Panc1 (cell line): ENCODE measurements around the gene NETO1. TPM values are rescaled to one million over a fixed set of nuclear protein-coding genes. Genes with fewer than 3 reads are reported as not detected.

Experiments used
- ATAC-seq: fragments of 200-7000 bp; cut with Tn5 transposase; 2 replicates; pipeline ENCODE4 v1.9.1; 2020; ENCODE audit warnings: mild to moderate bottlenecking, moderate library complexity
- BruUV-seq: library from RNA; stranded (reverse); fragments of 400-500 nt; replicated peaks from 2 replicates; lab custom pipeline; 2021; lab: Mats Ljungman, UMichigan
- CTCF ChIA-PET: fragments of 300-600 bp; sonication (Branson Sonifier 250); formaldehyde crosslinking; loops from one replicate; lab custom pipeline; 2022; ENCODE audit warnings: antibody characterized with exemption; lab: Charles Lee
- POLR2A ChIA-PET: fragments of 300-600 bp; sonication (Branson Sonifier 250); formaldehyde crosslinking; loops from one replicate; lab custom pipeline; 2022; ENCODE audit warnings: antibody characterized with exemption; lab: Charles Lee
- DNase-seq: peaks from one replicate; pipeline ENCODE4 v3.0.0-alpha.2; 2010; ENCODE audit warnings: low read depth, low spot score
- H3K27ac ChIP-seq: 2 replicates; pipeline ENCODE4 v1.5.1; 2011; ENCODE audit warnings: mild to moderate bottlenecking, low read length, inconsistent platforms
- H3K27me3 ChIP-seq: fragments of 200-500 bp; sonication (Bioruptor generic); 2 replicates; pipeline ENCODE4 v1.6.0; 2014; ENCODE audit warnings: low read length, inconsistent platforms; ENCODE audit not compliant: control insufficient read depth, insufficient read depth
- H3K36me3 ChIP-seq: fragments of 200-500 bp; sonication (Bioruptor generic); 2 replicates; pipeline ENCODE4 v1.5.1; 2014; ENCODE audit warnings: inconsistent platforms, mild to moderate bottlenecking, low read length, moderate library complexity; ENCODE audit not compliant: control insufficient read depth, insufficient read depth
- H3K4me1 ChIP-seq: 2 replicates; pipeline ENCODE4 v1.5.1; 2011; ENCODE audit warnings: inconsistent platforms, mild to moderate bottlenecking, low read length, moderate library complexity; ENCODE audit not compliant: control insufficient read depth, insufficient read depth
- H3K4me3 ChIP-seq, 2 experiments: 2 replicates each; pipeline ENCODE4 v1.5.1; 2011 to 2012; ENCODE audit warnings: low read depth in 2 of 2, low read length in 2 of 2, mild to moderate bottlenecking in 2 of 2, inconsistent platforms in 1 of 2, moderate library complexity in 1 of 2
- H3K9me3 ChIP-seq: fragments of 200-500 bp; sonication (Bioruptor generic); 2 replicates; pipeline ENCODE4 v1.5.1; 2014; ENCODE audit warnings: low read depth, mild to moderate bottlenecking, inconsistent platforms, low read length, moderate library complexity; ENCODE audit not compliant: control insufficient read depth, insufficient read depth
- POLR2AphosphoS5 ChIP-seq: IDR thresholded peaks from 2 replicates; pipeline ENCODE4 v1.6.1; 2012; ENCODE audit warnings: mild to moderate bottlenecking, low read depth, low read length, moderate library complexity
- SIN3A ChIP-seq: IDR thresholded peaks from 2 replicates; pipeline ENCODE4 v1.6.1; 2012; ENCODE audit warnings: low read depth, mild to moderate bottlenecking, low read length, moderate library complexity, borderline replicate concordance; ENCODE audit not compliant: insufficient read depth
- TCF7L2 ChIP-seq: IDR thresholded peaks from 2 replicates; pipeline ENCODE4 v1.6.1; 2011; ENCODE audit warnings: mild to moderate bottlenecking, low read depth, low read length, inconsistent platforms
- in situ Hi-C: cut with HindIII; loops from 2 replicates; pipeline ENCODE4 v1.10.0; 2016; ENCODE audit warnings: low sequenced_read_pairs, low pct_unique_long_range_greater_than_20kb
- intact Hi-C: fragments of 100-400 bp; cut with micrococcal nuclease; formaldehyde crosslinking; loops from one replicate; pipeline ENCODE4 v1.10.0; 2022; ENCODE audit not compliant: unreplicated experiment
- total RNA-seq: library from RNA; stranded (reverse); gene quantifications from one replicate; pipeline ENCODE4 v1.2.1, GENCODE V29; 2021; ENCODE audit not compliant: unreplicated experiment
- TF ChIP-seq, protein P1 (sequence below): fragments of 450-650 bp; IDR thresholded peaks from 2 replicates; pipeline ENCODE4 v1.5.1; 2017; ENCODE audit warnings: mild to moderate bottlenecking
- TF ChIP-seq, protein P2 (sequence below), 2 experiments: IDR thresholded peaks; 2 replicates each; pipeline ENCODE4 v1.6.1; 2011 to 2012; ENCODE audit warnings: low read depth in 2 of 2, control low read depth in 1 of 2, low read length in 1 of 2, mild to moderate bottlenecking in 1 of 2, moderate library complexity in 1 of 2; ENCODE audit not compliant: insufficient read depth in 1 of 2

The NETO1 gene
- total RNA-seq, 1 experiment from 2014 or later, result not detected

GRCh38 chr18:72866442-72866900 lies 1.3 kb downstream of the NETO1 start:
- no peaks in the 10 kb centered on the region for H3K27me3 ChIP-seq
- H3K4me3 ChIP-seq, result no peak overlapping the region
- no peak overlapping the region for H3K27ac ChIP-seq
- ChIA-PET CTCF (no interaction called here), POLR2A (no interaction called here)
- no peaks in the 10 kb centered on the region for H3K4me1 ChIP-seq
- ATAC-seq (no peak), DNase-seq (no peak)
- no peak for TF ChIP-seq POLR2AphosphoS5
- TF ChIP-seq, protein P1, sequence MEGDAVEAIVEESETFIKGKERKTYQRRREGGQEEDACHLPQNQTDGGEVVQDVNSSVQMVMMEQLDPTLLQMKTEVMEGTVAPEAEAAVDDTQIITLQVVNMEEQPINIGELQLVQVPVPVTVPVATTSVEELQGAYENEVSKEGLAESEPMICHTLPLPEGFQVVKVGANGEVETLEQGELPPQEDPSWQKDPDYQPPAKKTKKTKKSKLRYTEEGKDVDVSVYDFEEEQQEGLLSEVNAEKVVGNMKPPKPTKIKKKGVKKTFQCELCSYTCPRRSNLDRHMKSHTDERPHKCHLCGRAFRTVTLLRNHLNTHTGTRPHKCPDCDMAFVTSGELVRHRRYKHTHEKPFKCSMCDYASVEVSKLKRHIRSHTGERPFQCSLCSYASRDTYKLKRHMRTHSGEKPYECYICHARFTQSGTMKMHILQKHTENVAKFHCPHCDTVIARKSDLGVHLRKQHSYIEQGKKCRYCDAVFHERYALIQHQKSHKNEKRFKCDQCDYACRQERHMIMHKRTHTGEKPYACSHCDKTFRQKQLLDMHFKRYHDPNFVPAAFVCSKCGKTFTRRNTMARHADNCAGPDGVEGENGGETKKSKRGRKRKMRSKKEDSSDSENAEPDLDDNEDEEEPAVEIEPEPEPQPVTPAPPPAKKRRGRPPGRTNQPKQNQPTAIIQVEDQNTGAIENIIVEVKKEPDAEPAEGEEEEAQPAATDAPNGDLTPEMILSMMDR, result no peak
- TF ChIP-seq SIN3A, result no peak
- TF ChIP-seq, protein P2, sequence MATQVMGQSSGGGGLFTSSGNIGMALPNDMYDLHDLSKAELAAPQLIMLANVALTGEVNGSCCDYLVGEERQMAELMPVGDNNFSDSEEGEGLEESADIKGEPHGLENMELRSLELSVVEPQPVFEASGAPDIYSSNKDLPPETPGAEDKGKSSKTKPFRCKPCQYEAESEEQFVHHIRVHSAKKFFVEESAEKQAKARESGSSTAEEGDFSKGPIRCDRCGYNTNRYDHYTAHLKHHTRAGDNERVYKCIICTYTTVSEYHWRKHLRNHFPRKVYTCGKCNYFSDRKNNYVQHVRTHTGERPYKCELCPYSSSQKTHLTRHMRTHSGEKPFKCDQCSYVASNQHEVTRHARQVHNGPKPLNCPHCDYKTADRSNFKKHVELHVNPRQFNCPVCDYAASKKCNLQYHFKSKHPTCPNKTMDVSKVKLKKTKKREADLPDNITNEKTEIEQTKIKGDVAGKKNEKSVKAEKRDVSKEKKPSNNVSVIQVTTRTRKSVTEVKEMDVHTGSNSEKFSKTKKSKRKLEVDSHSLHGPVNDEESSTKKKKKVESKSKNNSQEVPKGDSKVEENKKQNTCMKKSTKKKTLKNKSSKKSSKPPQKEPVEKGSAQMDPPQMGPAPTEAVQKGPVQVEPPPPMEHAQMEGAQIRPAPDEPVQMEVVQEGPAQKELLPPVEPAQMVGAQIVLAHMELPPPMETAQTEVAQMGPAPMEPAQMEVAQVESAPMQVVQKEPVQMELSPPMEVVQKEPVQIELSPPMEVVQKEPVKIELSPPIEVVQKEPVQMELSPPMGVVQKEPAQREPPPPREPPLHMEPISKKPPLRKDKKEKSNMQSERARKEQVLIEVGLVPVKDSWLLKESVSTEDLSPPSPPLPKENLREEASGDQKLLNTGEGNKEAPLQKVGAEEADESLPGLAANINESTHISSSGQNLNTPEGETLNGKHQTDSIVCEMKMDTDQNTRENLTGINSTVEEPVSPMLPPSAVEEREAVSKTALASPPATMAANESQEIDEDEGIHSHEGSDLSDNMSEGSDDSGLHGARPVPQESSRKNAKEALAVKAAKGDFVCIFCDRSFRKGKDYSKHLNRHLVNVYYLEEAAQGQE (IDR thresholded peaks at IDR 0.05; ENCODE audit: insufficient read depth in 1 of 2, low read depth in 2 of 2, low read length in 1 of 2), result no peak
- no peak for TF ChIP-seq TCF7L2
- in situ Hi-C loops, result no loop called here
- BruUV-seq, result no TSS peak
- H3K36me3 ChIP-seq, result no peaks in the 10 kb centered on the region
- no peaks in the 10 kb centered on the region for H3K9me3 ChIP-seq
- intact Hi-C loops, result no loop called here

DNA sequence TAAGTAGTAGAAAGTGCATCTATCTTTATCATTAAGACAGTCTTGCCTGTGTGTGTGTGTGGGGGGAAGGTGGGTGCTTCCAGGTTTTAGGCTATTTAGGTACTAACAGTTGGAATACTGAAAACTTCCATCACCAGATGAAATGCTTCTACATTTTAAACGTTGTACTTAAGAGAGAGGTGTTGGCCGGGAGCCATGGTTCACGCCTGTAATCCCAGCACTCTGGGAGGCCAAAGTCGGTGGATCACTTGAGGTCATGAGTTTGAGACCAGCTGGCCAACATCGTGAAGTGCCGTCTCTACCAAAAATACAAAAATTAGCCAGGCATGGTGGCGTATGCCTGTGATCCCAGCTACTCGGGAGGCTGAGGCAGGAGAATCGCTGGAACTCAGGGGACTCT lies 4.0 kb downstream of the NETO1 start:
- Histone ChIP-seq H3K27ac (no peak overlapping the region), H3K36me3 (no peaks in the 10 kb centered on the region), H3K9me3 (no peaks in the 10 kb centered on the region), H3K4me1 (no peaks in the 10 kb centered on the region), H3K4me3 (no peak overlapping the region), H3K27me3 (no peaks in the 10 kb centered on the region)
- CTCF ChIA-PET, result no interaction called here
- DNase-seq (no peak), ATAC-seq (no peak)
- TF ChIP-seq, protein P1, result no peak
- TF ChIP-seq SIN3A (no peak), TCF7L2 (no peak), POLR2AphosphoS5 (no peak)
- TF ChIP-seq, protein P2 (IDR thresholded peaks at IDR 0.05; ENCODE audit: insufficient read depth in 1 of 2, low read depth in 2 of 2, low read length in 1 of 2), result no peak
- intact Hi-C loops, result no loop called here
- POLR2A ChIA-PET, result no interaction called here
- BruUV-seq, result no TSS peak
- in situ Hi-C loops, result no loop called here
